Right lobe of liver (tissue), 4 donors: ENCODE measurements around the gene ROBO2.

Source experiments
- POLR2A ChIP-seq: fragments of 450-650 bp; IDR thresholded peaks from one replicate; pipeline ENCODE4 v1.6.1; 2017; ENCODE audit warnings: antibody characterized with exemption, mild to moderate bottlenecking
- TF ChIP-seq, protein P1 (sequence below), 4 donors: fragments of 200-600 bp in 3 of 4; fragments of 450-650 bp in 1 of 4; IDR thresholded peaks; one replicate each; pipeline versions ENCODE4 v1.5.1 to v1.8.0; 2016 to 2022; ENCODE audit warnings: antibody characterized with exemption in 4 of 4, mild to moderate bottlenecking in 2 of 4
- donor health status: DM: no; HTN: no; CAD: no.
- donor health status: DM: no; HTN: no; CAD: no.
- donor health status: DM: no; HTN: yes; CAD: no.

DNA sequence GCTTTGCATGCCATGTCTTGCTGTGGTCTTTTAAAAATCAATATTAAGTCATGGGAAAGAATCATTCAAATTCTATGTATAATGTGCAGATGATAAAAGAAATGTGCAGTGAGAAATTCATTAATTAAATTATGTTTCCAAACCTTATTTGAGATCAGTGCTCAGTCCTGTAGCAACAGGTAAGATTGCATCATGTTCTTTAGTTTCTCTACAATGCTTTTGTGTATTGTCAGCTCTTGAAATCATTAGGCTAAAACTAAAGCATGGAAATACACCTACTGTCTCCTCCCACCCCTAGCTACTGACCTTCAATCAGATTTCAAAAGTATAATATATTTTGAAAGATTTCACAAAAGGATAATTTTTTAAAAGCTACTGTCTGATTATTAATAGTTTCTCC is 612.7 kb downstream of the ROBO2 start:
- TF ChIP-seq, protein P1, sequence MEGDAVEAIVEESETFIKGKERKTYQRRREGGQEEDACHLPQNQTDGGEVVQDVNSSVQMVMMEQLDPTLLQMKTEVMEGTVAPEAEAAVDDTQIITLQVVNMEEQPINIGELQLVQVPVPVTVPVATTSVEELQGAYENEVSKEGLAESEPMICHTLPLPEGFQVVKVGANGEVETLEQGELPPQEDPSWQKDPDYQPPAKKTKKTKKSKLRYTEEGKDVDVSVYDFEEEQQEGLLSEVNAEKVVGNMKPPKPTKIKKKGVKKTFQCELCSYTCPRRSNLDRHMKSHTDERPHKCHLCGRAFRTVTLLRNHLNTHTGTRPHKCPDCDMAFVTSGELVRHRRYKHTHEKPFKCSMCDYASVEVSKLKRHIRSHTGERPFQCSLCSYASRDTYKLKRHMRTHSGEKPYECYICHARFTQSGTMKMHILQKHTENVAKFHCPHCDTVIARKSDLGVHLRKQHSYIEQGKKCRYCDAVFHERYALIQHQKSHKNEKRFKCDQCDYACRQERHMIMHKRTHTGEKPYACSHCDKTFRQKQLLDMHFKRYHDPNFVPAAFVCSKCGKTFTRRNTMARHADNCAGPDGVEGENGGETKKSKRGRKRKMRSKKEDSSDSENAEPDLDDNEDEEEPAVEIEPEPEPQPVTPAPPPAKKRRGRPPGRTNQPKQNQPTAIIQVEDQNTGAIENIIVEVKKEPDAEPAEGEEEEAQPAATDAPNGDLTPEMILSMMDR (IDR thresholded peaks at IDR 0.05), result no peak
- no peak for TF ChIP-seq POLR2A
